Measurements from ENCODE around the gene PSENEN.

The PSENEN gene

DNA sequence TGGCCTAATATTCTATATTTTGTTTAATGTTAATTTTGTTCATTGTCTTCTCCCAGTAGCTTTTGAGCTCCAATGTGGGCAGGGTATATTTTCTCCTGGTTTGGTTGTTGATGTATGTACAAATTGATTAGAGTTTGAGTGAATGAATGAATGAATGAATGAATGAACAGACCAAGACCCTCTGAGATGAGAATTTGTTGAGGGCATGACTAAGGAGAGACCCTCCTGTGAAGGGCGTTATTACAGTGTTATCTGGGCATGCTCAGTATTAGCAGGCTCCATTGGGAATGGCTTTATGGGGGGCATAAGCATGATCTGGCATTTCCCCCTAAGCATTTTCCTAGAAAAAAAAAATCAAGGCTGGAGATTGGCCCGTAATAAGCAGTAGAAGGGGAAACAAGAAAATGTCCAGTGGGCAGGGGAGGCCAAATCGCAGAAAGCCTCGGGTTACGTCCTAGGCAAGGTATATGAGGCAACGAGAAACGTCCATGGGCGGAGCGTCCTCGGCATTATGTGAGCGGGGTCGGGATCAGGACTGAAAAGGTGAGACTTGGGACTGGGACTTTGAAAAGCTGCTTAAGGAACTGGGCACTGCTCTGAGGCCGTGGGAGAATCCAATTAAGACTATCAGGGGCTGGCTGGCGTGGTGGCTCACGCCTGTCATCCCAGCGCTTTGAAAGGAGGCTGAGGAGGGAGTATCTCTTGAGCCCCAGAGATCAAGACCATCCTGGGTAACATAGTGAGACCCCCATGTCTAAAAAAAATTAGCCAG, 29.0 kb downstream of the PSENEN start:
- ChIA-PET CTCF (interaction anchor here (0.7 to 1.8 kb wide), 5 partner anchors 9 to 294 kb away, joined by 3 to 5 read pairs (median 3); partner anchors contain the start of genes PSENEN and U2AF1L4), POLR2A (interaction anchor here (0.5 to 3.8 kb wide), 10 partner anchors 9 to 512 kb away, joined by 3 to 39 read pairs (median 7); partner anchors contain the start of genes IGFLR1, LIN37, PSENEN and U2AF1L4)
- Histone ChIP-seq H3K4me3 (ENCODE audit: low read depth, low read length) (peak overlapping the region; percentile 21), H3K27ac (ENCODE audit: extremely low read depth, low read depth, low read length) (no peak overlapping the region), H3K36me3 (ENCODE audit: control insufficient read depth in 2 of 2, insufficient read depth in 1 of 2, low read length in 2 of 2) (peaks cover 14 to 26% of the 10 kb centered on the region in 2 experiments), H3K9me3 (ENCODE audit: control insufficient read depth, insufficient read depth, low read depth, low read length) (no peaks in the 10 kb centered on the region), H3K4me1 (ENCODE audit: control insufficient read depth, insufficient read depth, low read length) (peaks cover 24% of the 10 kb centered on the region)
- TF ChIP-seq ZNF23 (tag by site-specific recombination; IDR thresholded peaks at IDR 0.05; ENCODE audit: borderline replicate concordance) (no peak), ZNF140 (tag by site-specific recombination; IDR thresholded peaks at IDR 0.05) (no peak), ZNF175 (tag by site-specific recombination; IDR thresholded peaks at IDR 0.05) (no peak), ZNF157 (tag by site-specific recombination; IDR thresholded peaks at IDR 0.05) (no peak), HOXA7 (CRISPR knock-in tag; IDR thresholded peaks at IDR 0.05; ENCODE audit: borderline replicate concordance) (no peak), ZNF654 (tag by site-specific recombination; IDR thresholded peaks at IDR 0.05; ENCODE audit: low read depth) (no peak), ZBTB17 (tag by site-specific recombination; IDR thresholded peaks at IDR 0.05) (peak; percentile 65), ZNF366 (tag by site-specific recombination; conservative IDR thresholded peaks at IDR 0.05) (no peak), RBAK (tag by site-specific recombination; IDR thresholded peaks at IDR 0.05) (no peak), ZNF19 (tag by site-specific recombination; IDR thresholded peaks at IDR 0.05; ENCODE audit: low read depth) (no peak), ZNF10 (tag by site-specific recombination; IDR thresholded peaks at IDR 0.05) (peak; percentile 88), ZNF776 (tag by site-specific recombination; IDR thresholded peaks at IDR 0.05; ENCODE audit: borderline replicate concordance) (no peak), ZNF16 (tag by site-specific recombination; IDR thresholded peaks at IDR 0.05; ENCODE audit: low read depth) (no peak), ZFP3 (tag by site-specific recombination; IDR thresholded peaks at IDR 0.05; ENCODE audit: low read depth) (no peak)
- TF ChIP-seq, protein P1, sequence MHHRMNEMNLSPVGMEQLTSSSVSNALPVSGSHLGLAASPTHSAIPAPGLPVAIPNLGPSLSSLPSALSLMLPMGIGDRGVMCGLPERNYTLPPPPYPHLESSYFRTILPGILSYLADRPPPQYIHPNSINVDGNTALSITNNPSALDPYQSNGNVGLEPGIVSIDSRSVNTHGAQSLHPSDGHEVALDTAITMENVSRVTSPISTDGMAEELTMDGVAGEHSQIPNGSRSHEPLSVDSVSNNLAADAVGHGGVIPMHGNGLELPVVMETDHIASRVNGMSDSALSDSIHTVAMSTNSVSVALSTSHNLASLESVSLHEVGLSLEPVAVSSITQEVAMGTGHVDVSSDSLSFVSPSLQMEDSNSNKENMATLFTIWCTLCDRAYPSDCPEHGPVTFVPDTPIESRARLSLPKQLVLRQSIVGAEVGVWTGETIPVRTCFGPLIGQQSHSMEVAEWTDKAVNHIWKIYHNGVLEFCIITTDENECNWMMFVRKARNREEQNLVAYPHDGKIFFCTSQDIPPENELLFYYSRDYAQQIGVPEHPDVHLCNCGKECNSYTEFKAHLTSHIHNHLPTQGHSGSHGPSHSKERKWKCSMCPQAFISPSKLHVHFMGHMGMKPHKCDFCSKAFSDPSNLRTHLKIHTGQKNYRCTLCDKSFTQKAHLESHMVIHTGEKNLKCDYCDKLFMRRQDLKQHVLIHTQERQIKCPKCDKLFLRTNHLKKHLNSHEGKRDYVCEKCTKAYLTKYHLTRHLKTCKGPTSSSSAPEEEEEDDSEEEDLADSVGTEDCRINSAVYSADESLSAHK (tag by site-specific recombination; IDR thresholded peaks at IDR 0.05): peak; percentile 71; the same call in 1 of the 2 replicates
- TF ChIP-seq, protein P2, sequence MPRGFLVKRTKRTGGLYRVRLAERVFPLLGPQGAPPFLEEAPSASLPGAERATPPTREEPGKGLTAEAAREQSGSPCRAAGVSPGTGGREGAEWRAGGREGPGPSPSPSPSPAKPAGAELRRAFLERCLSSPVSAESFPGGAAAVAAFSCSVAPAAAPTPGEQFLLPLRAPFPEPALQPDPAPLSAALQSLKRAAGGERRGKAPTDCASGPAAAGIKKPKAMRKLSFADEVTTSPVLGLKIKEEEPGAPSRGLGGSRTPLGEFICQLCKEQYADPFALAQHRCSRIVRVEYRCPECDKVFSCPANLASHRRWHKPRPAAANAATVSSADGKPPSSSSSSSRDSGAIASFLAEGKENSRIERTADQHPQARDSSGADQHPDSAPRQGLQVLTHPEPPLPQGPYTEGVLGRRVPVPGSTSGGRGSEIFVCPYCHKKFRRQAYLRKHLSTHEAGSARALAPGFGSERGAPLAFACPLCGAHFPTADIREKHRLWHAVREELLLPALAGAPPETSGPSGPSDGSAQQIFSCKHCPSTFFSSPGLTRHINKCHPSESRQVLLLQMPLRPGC (tag by site-specific recombination; IDR thresholded peaks at IDR 0.05): 0 out of 2 replicates have a peak, but pooled peaks have one; percentile 13
- TF ChIP-seq, protein P3, sequence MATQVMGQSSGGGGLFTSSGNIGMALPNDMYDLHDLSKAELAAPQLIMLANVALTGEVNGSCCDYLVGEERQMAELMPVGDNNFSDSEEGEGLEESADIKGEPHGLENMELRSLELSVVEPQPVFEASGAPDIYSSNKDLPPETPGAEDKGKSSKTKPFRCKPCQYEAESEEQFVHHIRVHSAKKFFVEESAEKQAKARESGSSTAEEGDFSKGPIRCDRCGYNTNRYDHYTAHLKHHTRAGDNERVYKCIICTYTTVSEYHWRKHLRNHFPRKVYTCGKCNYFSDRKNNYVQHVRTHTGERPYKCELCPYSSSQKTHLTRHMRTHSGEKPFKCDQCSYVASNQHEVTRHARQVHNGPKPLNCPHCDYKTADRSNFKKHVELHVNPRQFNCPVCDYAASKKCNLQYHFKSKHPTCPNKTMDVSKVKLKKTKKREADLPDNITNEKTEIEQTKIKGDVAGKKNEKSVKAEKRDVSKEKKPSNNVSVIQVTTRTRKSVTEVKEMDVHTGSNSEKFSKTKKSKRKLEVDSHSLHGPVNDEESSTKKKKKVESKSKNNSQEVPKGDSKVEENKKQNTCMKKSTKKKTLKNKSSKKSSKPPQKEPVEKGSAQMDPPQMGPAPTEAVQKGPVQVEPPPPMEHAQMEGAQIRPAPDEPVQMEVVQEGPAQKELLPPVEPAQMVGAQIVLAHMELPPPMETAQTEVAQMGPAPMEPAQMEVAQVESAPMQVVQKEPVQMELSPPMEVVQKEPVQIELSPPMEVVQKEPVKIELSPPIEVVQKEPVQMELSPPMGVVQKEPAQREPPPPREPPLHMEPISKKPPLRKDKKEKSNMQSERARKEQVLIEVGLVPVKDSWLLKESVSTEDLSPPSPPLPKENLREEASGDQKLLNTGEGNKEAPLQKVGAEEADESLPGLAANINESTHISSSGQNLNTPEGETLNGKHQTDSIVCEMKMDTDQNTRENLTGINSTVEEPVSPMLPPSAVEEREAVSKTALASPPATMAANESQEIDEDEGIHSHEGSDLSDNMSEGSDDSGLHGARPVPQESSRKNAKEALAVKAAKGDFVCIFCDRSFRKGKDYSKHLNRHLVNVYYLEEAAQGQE (tag by site-specific recombination; IDR thresholded peaks at IDR 0.05): peak; percentile 32; the same call in 1 of the 2 replicates
- TF ChIP-seq, protein P4, sequence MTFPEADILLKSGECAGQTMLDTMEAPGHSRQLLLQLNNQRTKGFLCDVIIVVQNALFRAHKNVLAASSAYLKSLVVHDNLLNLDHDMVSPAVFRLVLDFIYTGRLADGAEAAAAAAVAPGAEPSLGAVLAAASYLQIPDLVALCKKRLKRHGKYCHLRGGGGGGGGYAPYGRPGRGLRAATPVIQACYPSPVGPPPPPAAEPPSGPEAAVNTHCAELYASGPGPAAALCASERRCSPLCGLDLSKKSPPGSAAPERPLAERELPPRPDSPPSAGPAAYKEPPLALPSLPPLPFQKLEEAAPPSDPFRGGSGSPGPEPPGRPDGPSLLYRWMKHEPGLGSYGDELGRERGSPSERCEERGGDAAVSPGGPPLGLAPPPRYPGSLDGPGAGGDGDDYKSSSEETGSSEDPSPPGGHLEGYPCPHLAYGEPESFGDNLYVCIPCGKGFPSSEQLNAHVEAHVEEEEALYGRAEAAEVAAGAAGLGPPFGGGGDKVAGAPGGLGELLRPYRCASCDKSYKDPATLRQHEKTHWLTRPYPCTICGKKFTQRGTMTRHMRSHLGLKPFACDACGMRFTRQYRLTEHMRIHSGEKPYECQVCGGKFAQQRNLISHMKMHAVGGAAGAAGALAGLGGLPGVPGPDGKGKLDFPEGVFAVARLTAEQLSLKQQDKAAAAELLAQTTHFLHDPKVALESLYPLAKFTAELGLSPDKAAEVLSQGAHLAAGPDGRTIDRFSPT (tag by site-specific recombination; IDR thresholded peaks at IDR 0.05): no peak
- TF ChIP-seq, protein P5, sequence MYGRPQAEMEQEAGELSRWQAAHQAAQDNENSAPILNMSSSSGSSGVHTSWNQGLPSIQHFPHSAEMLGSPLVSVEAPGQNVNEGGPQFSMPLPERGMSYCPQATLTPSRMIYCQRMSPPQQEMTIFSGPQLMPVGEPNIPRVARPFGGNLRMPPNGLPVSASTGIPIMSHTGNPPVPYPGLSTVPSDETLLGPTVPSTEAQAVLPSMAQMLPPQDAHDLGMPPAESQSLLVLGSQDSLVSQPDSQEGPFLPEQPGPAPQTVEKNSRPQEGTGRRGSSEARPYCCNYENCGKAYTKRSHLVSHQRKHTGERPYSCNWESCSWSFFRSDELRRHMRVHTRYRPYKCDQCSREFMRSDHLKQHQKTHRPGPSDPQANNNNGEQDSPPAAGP (tag by site-specific recombination; IDR thresholded peaks at IDR 0.05): 0 out of 2 replicates have a peak, but pooled peaks have one; percentile 1
- TF ChIP-seq, protein P6, sequence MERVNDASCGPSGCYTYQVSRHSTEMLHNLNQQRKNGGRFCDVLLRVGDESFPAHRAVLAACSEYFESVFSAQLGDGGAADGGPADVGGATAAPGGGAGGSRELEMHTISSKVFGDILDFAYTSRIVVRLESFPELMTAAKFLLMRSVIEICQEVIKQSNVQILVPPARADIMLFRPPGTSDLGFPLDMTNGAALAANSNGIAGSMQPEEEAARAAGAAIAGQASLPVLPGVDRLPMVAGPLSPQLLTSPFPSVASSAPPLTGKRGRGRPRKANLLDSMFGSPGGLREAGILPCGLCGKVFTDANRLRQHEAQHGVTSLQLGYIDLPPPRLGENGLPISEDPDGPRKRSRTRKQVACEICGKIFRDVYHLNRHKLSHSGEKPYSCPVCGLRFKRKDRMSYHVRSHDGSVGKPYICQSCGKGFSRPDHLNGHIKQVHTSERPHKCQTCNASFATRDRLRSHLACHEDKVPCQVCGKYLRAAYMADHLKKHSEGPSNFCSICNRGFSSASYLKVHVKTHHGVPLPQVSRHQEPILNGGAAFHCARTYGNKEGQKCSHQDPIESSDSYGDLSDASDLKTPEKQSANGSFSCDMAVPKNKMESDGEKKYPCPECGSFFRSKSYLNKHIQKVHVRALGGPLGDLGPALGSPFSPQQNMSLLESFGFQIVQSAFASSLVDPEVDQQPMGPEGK (tag by site-specific recombination; IDR thresholded peaks at IDR 0.05): peak; percentile 21; the same call in 1 of the 2 replicates
